HG03457 (cell line): ENCODE data around the gene ORM2.
"Not testable (repeated sequence)": the region's sequence is repeated elsewhere in the genome, so short reads cannot be mapped to it uniquely, and the experiment has no call there.

ENCODE experiments used
- ATAC-seq: cut with Tn5 transposase; IDR thresholded peaks from one replicate; pipeline ENCODE4 v1.9.1; 2021; ENCODE audit warnings: moderate number of reproducible peaks; ENCODE audit not compliant: unreplicated experiment

ORM2 gene

DNA sequence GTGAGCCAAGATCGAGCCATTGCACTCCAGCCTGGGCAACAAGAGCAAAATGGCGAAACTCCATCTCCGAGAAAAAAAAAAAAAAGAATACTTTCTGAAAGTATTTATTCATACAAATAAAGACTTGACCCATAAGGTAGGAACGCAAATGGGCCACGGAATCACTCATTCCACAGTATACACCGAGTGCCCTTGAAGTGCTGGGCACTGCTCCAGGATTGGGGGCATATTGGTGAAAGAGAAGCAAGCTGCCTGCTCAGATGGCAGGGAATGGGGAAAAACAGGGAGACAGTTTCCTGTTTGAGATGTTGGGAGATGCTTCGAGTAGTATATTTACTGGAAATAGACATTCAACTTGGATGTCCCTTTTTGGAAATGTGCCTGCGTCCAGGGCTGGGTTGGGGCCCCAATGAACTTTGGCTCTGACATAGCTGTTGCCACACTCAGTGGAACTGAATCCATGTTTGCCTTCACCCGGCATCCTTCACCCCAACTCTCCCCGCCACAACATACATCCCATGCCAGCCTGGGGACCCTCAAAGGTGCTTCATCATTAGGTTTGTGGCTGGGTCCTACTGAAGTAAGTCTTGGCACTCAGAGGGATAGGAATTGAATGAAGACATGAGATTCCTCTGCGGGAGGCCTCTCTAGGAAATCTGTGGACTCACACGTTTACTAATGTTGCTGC, 588 bp upstream of the ORM2 start:
- ATAC-seq = not testable (repeated sequence)

DNA sequence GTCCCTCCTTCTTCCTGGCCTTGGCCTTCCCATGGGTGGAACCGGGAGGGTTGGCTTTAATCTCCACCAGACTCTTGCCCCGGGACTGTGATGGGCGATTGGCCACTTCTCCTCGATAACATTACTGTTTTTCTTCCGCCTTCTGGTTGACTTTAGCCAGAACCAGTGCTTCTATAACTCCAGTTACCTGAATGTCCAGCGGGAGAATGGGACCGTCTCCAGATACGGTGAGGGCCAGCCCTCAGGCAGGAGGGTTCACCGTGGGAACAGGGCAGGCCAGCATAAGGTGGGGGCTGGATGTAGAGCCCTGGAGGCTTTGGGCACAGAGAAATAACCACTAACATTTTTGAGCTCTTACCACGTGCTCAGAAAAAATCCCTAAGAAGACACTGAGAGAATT, 967 bp downstream of the ORM2 start:
- ATAC-seq = no peak

DNA sequence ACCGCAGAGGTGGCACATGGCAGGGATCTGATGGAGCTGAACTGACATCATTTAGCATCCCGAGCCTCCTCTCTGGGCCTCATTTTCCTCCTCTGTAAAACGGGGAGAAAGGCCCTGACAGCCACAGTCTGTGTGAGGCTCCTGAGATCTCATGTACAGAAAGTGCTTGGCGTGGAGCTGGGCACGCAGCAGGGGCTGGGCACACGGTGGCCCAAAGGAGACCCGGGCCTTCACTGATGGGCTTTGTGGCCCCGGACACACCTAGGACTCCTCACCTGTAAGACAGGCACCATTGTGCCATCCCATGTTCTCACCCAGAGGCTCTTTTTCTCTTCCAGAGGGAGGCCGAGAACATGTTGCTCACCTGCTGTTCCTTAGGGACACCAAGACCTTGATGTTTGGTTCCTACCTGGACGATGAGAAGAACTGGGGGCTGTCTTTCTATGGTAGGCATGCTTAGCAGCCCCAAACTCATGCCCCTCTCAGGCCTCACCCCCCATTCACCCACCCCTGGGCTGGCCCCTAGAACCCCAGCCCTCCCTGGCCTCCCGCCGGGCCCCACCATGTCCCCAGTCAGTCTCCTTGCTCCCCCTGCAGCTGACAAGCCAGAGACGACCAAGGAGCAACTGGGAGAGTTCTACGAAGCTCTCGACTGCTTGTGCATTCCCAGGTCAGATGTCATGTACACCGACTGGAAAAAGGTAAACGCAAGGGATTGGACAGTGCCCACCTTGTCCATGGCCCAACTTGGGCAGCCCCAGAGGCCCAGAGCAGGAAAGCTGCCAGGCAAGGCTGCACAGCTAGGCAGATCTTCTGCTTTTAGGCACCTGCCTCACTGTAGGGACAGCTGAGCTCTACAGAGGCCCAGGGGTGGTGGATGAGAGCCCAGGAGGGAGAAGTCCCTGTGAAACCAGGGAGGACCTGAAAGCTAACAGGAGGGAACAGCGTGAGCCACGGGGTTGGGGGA, 1.8 kb downstream of the ORM2 start:
- ATAC-seq = not testable (repeated sequence)

DNA sequence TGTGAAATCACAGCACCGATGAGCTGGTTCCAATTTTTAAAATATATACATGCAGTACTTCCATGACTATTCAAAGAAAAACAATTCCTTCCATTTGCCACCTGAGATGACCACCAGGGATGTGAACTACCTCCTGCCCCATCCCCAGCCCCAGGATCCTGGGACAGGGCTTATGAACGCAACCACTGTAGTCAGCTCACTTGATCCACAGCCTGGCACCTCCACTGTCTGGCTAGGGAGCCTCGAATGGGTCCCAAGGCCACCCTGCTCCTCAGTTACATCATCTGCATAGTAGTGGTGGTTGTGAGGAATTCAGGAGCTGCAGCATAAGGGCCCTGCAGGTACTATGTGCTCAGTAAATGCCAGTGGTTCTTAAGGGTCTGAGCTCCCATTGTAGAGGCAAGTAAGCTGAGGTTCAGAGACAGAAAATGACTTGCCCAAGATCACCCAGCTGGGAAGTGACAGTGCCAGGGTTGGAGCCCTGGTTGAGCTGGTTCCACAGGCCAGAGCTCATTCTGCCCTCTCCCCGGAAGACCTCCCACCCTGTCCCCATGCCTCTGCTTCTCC, 2.9 kb downstream of the ORM2 start:
- not testable (repeated sequence) for ATAC-seq

DNA sequence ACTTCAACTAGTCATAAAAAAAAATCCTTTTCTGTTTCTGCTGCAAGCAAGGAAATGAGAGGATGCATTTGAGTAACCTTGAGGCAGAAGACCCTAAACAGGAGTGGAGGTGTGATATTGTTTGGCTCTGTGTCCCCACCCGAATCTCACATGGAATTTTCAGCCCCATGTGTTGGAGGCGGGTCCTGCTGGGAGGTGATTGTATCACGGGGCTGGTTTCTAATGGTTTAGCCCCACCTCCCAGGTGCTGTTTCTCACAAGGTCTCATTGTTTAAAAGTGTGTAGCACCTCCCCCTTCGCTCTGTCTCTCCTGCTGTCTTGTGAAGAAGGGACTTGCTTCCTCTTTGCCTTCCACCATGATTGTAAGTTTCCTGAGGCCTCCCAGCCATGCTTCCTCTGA, 4.0 kb downstream of the ORM2 start:
- not testable (repeated sequence) for ATAC-seq

DNA sequence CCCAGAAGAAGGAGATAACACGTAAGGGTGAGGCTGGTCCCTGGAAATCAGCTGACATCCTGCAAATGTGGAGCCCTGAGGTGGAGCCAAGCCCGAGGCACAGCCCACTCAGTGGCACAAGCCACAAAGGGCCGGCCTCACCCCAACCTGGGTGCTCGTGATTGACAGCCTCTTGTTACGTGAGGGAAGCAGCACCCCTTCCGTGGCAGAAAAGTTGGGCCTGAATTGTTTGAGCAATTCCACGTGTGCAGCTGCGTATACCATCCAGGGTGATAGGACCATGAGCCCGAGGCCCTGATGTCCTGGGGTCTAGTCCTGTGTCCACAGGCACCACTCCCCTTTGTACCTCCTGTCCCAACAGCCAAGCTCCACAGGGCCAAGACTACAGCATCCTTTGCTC, 4.8 kb downstream of the ORM2 start:
- ATAC-seq = no peak

DNA sequence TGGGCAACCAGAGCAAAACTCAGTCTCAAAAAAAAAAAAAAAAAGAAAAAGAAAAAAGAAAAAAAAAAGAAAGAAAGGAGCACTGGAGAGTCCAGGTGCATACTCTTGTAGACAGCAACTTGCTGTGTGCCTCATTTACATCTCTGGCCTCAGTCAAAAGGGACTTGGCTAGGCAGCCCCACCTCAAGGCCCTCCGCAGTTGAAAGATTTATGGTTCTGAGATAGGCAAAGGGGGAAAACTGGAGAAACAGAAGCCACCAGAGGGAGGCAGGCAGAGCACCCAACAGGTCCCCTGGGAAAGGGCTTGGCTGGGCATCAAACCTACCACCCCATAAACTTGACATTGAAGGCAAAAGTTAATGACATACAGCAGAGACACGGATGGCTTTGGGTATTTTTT, 6.1 kb downstream of the ORM2 start:
- no peak for ATAC-seq

DNA sequence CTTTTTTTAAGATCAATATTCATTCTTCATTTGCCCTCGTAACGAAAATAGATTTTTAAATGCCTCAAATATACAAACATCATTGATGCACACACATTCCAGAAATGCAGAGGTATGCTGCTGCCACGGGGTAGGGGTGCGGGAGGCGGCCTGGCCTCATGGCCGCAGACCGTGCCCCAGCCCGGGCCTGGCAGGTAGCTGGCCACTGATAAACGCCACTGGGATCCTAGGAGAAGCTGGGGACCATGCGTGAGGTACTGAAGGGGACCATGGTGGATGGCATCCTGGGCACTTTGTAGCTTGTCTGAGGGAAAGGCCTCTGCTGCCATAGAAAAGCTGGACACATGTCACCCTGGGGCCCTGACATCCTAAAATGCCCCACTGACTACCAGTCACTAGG, 6.5 kb downstream of the ORM2 start:
- ATAC-seq = no peak

DNA sequence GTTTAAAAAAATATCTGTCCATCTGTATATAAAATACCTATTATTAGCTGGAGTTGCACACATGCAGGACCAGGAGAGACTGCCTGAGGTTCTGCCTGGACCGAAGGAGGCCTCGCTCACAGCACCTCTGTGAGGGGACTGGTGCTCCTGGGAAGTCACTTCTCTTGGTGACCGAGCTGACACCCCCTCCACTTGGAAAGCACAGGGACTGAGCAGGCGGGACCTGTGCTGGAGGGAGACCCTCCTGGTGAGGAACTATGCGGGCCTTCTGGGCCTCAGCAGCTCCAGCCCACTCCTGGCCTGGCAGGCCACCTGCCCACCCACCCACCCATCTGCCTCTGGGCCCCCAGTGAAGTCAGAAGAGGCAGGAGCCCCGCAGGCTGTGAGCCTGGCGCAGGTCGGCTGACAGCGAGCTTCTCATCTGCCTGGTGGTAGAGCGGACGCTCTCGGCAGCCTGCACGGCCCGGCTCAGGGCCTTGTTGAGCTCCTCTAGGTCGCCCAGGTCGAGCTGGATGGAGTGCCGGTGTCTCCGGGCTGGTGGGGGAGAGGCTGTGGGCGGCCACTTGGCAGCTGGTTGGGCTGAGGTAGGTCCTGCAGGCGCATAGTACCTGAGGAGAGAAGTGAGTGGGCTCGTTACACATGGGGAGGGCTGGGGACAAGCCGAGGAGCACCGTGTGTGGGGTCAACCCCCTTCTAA, 7.2 kb downstream of the ORM2 start:
- no peak for ATAC-seq

DNA sequence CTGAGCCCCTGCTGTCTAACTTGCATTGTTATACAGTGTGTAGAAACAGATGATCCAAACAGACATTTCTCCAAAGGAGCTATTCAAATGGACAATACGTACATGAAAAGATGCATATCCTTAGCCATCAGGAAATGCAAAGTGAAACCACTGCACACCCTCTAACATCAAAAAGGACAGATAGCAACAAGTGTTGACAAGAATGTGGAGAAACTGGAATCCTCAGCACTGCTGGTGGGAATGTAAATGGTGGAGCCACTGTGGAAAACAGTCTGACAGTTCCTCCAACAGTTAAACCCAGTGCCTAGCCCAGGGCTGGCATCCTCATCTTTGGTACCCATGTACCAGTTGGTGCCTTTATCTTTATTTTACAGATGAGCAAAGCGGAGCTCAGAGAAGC, 8.5 kb downstream of the ORM2 start:
- no peak for ATAC-seq

DNA sequence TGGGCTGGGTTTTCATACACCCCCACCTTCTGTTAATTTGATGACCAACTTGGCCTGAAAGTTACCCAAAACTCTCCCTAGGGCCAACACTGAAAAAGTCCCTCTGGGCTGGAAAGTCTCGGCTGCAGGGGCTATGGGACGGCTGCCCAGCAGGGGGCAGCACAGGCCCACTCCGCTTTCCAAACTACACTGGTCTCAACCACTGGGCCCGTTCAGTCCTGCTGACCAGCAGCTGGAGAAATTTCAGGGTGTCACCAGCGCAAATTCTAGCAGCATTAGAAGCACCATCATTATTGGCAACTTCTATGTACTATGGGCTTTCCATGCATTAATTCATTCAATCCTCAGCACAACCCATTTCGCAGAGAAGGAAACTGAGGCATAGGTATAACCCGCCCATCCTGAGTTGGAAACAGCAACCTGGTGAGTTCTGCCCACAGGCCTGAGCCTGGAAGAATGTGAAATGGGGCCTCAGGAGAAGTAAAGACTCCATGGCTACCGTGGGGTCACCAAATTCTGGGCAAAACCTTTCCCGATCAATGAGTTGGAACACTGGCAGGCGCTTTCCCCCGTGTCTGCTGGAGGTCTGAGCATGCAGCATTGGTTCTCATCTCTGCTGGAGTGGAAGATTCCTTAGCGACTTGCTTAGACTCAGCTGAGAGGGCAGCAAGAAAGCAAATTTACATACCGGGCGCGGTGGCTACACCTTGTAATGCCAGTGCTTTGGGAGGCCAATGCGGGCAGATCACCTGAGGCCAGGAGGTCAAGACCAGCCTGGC, 9.7 kb downstream of the ORM2 start:
- ATAC-seq = no peak

DNA sequence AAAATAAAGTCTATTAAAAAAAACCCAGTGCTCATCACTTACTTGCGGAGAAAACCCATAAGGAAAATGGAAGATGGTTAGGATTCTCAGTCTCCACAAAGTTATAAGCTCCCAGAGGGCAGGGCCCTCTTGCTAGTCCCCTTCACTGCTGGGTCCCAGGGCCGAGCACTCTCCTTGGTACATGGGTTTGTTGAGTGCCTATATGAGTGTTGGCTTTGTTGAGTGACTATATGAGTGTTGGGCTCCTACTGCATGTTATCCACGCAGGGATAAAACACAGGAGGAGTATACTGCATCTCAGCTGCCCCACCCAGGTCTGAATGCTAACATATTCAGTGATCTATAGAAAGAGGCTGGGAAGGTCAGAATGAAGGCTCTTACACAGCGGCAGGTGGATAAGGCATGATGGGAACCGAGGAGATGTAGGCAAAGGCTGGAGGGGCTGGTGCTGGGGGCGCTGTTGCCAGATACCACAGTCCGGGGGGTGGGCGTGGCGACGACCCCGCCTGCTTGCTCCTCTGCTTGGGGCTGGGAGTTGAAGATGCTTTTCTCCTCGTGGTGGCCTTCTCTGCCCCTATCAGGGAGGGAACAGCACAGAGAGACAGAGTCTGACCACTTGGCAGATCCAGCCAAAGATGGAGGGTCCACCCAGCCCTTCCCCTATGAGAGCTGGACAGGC, 11.6 kb downstream of the ORM2 start:
- no peak for ATAC-seq

DNA sequence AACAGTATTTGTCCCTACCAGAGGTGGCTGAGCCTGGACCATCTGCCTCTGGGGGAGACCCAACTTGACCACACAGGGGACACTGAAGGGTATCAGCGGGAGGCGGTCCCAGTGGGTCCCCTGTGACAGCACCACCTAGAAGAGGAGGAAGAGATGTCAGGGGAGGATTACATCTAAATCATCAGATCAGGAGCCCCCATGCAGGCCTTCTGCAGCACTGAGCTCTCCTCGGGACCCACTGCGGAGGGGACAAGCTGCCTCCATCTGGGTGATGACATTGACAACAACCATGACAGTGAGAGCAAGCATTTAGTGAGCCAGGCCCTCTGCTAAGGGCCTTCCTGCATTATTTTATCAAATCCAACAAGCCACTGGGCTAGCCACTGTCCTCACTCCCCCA, 12.3 kb downstream of the ORM2 start:
- ATAC-seq = no peak

DNA sequence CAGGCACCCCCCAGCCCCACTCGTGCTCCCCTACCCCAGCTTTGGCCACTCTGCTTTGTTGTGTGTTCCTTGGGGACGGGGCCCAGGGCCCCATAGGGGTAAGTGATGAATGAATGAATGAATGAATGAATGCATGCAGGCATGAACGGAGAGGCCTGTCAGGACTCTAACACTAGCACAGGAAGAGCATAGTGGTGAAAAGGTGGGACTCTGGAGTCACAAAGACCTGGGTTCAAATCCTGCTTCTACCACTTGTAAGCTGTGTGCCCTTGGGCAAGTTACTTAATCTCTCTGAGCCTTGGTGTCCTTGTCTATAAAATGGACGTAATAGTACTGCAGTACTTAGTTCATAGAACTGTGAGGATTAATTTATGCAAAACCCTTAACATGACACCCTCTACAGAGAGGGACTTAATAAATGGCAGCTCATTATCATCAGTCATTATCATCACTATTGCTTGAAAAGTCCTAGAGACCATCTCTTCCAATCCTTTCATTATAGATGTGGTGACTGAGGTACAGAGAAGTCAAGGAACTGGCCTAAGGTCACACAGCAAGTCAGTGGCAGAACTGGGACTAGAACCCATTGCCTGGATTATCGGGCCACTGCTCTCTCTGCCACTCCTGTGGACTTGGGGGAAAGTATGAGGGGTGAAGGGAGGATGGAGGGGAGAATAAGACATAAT, 13.2 kb downstream of the ORM2 start:
- no peak for ATAC-seq

DNA sequence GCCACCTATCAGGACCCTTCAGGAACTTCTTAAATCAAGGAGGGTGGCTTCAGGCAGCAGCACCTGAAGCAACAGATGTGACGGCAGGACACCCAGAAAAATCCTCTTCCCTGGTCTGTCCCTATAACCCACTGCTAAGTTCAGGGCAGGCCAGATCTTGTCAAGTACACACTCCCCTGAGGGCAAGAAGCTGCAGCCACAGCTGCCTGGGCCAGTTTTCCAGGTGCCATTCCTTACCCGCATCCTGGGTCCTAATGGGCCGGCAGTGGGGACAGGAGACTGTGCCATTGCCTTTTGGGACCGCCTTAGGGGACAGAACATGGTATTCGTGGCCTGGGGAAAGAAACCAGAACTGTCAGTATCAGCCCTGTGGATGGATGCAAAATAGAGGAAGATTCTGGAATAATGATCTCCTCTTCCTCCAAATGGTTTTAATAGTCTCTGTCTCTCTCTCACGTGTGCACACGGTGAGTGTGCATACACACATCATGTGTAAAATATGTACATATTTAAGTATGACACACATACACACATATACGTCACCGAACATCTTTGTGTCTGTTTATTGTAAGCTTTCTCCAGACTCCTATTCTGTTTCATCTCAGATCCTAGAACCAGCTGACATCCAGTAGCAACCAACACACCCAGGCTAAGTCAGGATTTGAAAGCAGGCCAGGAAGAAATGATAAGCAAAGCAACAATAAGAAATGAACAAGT, 14.0 kb downstream of the ORM2 start:
- no peak for ATAC-seq

DNA sequence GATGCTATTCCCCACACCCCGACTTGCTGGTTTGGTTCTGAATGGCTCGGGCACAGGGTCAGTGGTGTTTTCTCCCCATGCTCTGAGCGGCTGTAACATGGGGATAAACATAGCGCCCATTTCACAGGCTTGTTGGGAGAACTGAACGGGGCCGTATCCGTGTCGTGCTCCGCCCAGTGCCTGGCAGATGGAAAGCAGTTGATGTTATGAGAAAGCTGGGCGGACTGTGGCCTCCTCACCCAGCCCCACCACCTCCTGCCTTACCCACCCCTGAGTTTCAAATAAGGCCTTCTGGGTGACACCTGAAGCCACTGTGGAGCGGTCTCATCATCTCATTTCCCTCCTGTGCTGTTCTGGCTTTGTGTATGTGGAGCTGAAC, 14.5 kb downstream of the ORM2 start:
- no peak for ATAC-seq

DNA sequence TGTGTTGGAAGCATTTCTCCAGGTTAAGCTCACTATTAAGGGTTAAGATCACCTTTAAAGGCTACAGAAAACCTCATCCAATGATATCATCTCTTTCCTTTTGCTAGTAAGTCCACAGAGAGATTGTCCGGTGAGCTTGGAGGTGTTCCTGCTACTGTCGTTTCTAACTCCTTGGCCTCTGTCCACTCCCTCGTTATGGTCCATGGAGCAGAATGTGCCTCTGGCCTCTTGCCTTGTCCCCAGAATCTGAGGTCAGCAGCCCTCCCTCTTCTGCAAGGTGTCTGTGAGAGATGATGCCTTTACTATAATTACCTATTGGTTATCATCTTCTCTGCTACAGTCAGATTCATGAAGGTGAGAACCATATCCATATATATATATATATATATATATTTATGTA, 15.0 kb downstream of the ORM2 start:
- ATAC-seq = no peak

DNA sequence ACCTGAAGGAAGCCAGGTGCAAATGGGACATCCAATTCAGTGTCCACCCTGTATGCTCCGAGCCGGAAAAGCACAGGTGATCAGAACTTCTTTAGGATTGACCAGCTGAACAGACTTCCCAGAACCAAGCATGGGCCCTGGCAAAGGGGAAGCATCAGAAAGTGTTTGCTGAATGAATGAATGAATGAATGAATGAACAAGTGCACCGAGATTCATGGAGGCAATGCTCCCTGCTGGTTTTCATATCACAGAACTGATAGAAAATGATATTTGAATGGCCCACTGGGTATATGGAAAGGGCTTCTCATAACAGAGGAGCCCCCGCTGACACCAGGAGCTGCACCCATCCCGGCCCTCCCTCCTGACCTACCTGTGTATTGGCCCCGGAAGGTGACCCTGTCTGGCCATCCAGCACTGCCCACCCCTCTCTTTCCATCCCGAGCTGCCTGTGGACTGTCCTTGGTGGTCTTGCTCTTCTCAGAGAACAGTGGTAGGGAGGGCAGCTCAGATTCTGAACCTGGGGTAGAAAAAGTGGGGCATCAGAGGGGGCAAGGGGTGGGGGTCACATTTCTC, 15.9 kb downstream of the ORM2 start:
- ATAC-seq = no peak
